ENCODE results near the gene GAPVD1.
"Not testable (repeated sequence)": the region's sequence is repeated elsewhere in the genome, so short reads cannot be mapped to it uniquely, and the experiment has no call there.

DNA sequence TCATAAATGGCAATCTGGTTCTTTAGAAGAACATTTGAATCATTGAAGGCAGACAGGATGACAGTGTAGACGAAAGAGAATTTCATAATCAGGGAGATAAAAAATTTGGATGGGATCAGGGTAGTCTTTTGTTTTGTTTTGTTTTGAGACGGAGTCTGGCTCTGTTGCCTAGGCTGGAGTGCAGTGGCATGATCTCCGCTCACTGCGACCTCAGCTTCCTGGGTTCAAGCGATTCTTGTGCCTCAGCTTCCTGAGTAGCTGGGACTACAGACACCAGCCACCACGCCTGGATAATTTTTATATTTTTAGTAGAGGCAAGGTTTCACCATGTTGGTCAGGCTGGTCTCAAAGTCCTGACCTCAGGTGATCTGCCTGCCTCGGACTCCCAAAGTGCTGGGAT is 2.4 kb downstream of the GAPVD1 start:
- TF ChIP-seq, protein P1, sequence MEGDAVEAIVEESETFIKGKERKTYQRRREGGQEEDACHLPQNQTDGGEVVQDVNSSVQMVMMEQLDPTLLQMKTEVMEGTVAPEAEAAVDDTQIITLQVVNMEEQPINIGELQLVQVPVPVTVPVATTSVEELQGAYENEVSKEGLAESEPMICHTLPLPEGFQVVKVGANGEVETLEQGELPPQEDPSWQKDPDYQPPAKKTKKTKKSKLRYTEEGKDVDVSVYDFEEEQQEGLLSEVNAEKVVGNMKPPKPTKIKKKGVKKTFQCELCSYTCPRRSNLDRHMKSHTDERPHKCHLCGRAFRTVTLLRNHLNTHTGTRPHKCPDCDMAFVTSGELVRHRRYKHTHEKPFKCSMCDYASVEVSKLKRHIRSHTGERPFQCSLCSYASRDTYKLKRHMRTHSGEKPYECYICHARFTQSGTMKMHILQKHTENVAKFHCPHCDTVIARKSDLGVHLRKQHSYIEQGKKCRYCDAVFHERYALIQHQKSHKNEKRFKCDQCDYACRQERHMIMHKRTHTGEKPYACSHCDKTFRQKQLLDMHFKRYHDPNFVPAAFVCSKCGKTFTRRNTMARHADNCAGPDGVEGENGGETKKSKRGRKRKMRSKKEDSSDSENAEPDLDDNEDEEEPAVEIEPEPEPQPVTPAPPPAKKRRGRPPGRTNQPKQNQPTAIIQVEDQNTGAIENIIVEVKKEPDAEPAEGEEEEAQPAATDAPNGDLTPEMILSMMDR (IDR thresholded peaks at IDR 0.05 in 2 of 3, conservative IDR thresholded peaks at IDR 0.05 in 1 of 3; ENCODE audit: borderline replicate concordance in 1 of 3, insufficient read depth in 1 of 3, low read depth in 2 of 3, low read length in 2 of 3), result not testable (repeated sequence)
- TF ChIP-seq POLR2AphosphoS5 (IDR thresholded peaks at IDR 0.05; ENCODE audit: low read depth, low read length); ZFX (IDR thresholded peaks at IDR 0.05): not testable (repeated sequence)
